ENCODE measurements around the gene CCNY.

GRCh38 chr10:35299016-35299415 is 37.3 kb upstream of the CCNY start:
- no peak for TF ChIP-seq CTCF (conservative IDR thresholded peaks at IDR 0.05; ENCODE audit: low read depth, low read length)
- TF ChIP-seq USF2 (IDR thresholded peaks at IDR 0.05; ENCODE audit: low read depth, low read length), result no peak
- no peak for TF ChIP-seq POLR2A (IDR thresholded peaks at IDR 0.05; ENCODE audit: low read depth, low read length)
- no peak for TF ChIP-seq RAD21 (IDR thresholded peaks at IDR 0.05; ENCODE audit: low read length)
- no peak for TF ChIP-seq RFX5 (IDR thresholded peaks at IDR 0.05; ENCODE audit: low read depth, low read length)
- no peak for TF ChIP-seq CEBPB (IDR thresholded peaks at IDR 0.05; ENCODE audit: low read depth, low read length)
- TF ChIP-seq MAZ (IDR thresholded peaks at IDR 0.05; ENCODE audit: borderline replicate concordance, low read depth, low read length), result no peak
- TF ChIP-seq SMC3 (IDR thresholded peaks at IDR 0.05; ENCODE audit: low read depth, low read length), result no peak
- TF ChIP-seq ELK1 (IDR thresholded peaks at IDR 0.05; ENCODE audit: borderline replicate concordance, low read depth, low read length), result no peak
- no peak for TF ChIP-seq MXI1 (IDR thresholded peaks at IDR 0.05; ENCODE audit: borderline replicate concordance, low read depth, low read length)
- TF ChIP-seq RCOR1 (IDR thresholded peaks at IDR 0.05; ENCODE audit: insufficient replicate concordance, low read length), result no peak
